H1 (cell line): Measurements from ENCODE around the gene MYLIP. TPM values are rescaled to one million over a fixed set of nuclear protein-coding genes. Genes with fewer than 3 reads are reported as not detected.

Experiments used
- CTCF ChIA-PET: fragments of 300-600 bp; sonication (Branson Sonifier 250); formaldehyde crosslinking; loops from one replicate; lab custom pipeline; 2021; ENCODE audit not compliant: partially characterized antibody; lab: Charles Lee
- POLR2A ChIA-PET: fragments of 300-600 bp; sonication (Branson Sonifier 250); formaldehyde crosslinking; loops from one replicate; lab custom pipeline; 2021; ENCODE audit warnings: inconsistent platforms; ENCODE audit not compliant: partially characterized antibody; lab: Charles Lee
- DNase-seq, 2 experiments: peaks; one replicate each; pipeline versions ENCODE4 v3.0.0 to v3.0.0-alpha.2; 2010 to 2022; ENCODE audit warnings: low spot score in 2 of 2, low read depth in 1 of 2, mixed read lengths in 1 of 2
- FAIRE-seq: peaks from 2 replicates; lab custom pipeline; 2011; peaks lifted over from hg19 to GRCh38; lab: Jason Lieb, UNC
- H2AFZ ChIP-seq: 2 replicates; pipeline ENCODE4 v1.8.1; 2012; ENCODE audit warnings: low read length, inconsistent platforms
- H2AK5ac ChIP-seq: 2 replicates; pipeline ENCODE4 v1.6.1; 2013; ENCODE audit warnings: low read depth, low read length
- H2BK120ac ChIP-seq: replicated peaks from 2 replicates; pipeline ENCODE3; 2013; ENCODE audit warnings: low read depth, low read length, inconsistent platforms
- H2BK12ac ChIP-seq: 2 replicates; pipeline ENCODE4 v1.6.1; 2013; ENCODE audit warnings: low read depth, low read length
- H2BK15ac ChIP-seq: 2 replicates; pipeline ENCODE4 v1.6.1; 2013; ENCODE audit warnings: low read length
- H2BK20ac ChIP-seq: 2 replicates; pipeline ENCODE4 v1.6.1; 2013; ENCODE audit warnings: low read length
- H2BK5ac ChIP-seq: 2 replicates; pipeline ENCODE4 v1.6.1; 2013; ENCODE audit warnings: low read depth, low read length
- H3K14ac ChIP-seq: 2 replicates; pipeline ENCODE4 v1.6.1; 2013; ENCODE audit warnings: inconsistent platforms; ENCODE audit not compliant: insufficient read length
- H3K18ac ChIP-seq: 2 replicates; pipeline ENCODE4 v1.6.1; 2013; ENCODE audit warnings: low read length; ENCODE audit errors: extremely low read depth
- H3K23ac ChIP-seq: 2 replicates; pipeline ENCODE4 v1.6.1; 2013; ENCODE audit warnings: inconsistent platforms; ENCODE audit not compliant: insufficient read length
- H3K23me2 ChIP-seq: 2 replicates; pipeline ENCODE4 v1.6.1; 2013; ENCODE audit warnings: low read depth, low read length
- H3K27ac ChIP-seq: 2 replicates; pipeline ENCODE4 v1.6.1; 2011; ENCODE audit warnings: low read depth, low read length, inconsistent platforms
- H3K27me3 ChIP-seq, 4 experiments: replicated peaks in 1 of 4; 1 replicate in 1 of 4; 2 replicates in 3 of 4; pipeline versions ENCODE4 v1.6.1 to v1.8.1; 2011 to 2013; ENCODE audit warnings: low read length in 3 of 4, mild to moderate bottlenecking in 3 of 4, inconsistent platforms in 2 of 4, mixed read lengths in 2 of 4, moderate library complexity in 1 of 4; ENCODE audit not compliant: control insufficient read depth in 3 of 4, insufficient read depth in 3 of 4; ENCODE audit errors: extremely low read depth in 1 of 4
- H3K36me3 ChIP-seq, 4 experiments: 2 replicates each; pipeline versions ENCODE4 v1.6.1 to v1.8.1; 2011 to 2013; ENCODE audit warnings: mild to moderate bottlenecking in 4 of 4, low read length in 3 of 4, moderate library complexity in 2 of 4, control low read depth in 1 of 4, inconsistent platforms in 1 of 4; ENCODE audit not compliant: insufficient read depth in 4 of 4, control insufficient read depth in 2 of 4
- H3K4ac ChIP-seq: replicated peaks from 2 replicates; pipeline ENCODE3; 2013; ENCODE audit warnings: low read length, low read depth, mixed read lengths, inconsistent platforms; ENCODE audit not compliant: insufficient read length
- H3K4me1 ChIP-seq, 4 experiments: replicated peaks in 1 of 4; 1 replicate in 1 of 4; 2 replicates in 3 of 4; pipeline versions ENCODE4 v1.6.1 to v1.8.1; 2011 to 2013; ENCODE audit warnings: low read length in 3 of 4, inconsistent platforms in 2 of 4, mixed read lengths in 1 of 4; ENCODE audit not compliant: insufficient read depth in 4 of 4, control insufficient read depth in 3 of 4
- H3K4me2 ChIP-seq, 2 experiments: 2 replicates each; pipeline versions ENCODE4 v1.6.1 to v1.8.1; 2011 to 2013; ENCODE audit warnings: low read depth in 2 of 2, low read length in 2 of 2, control low read depth in 1 of 2, inconsistent platforms in 1 of 2, mild to moderate bottlenecking in 1 of 2; ENCODE audit not compliant: insufficient read depth in 1 of 2
- H3K4me3 ChIP-seq, 4 experiments: fragments of 200-600, 300-600 bp in 1 of 4; sonication (generic), shearing (Covaris generic), sonication (Bioruptor Twin) in 1 of 4; 2 replicates each; pipeline versions ENCODE4 v1.5.1 to v1.8.1; 2011 to 2016; ENCODE audit warnings: low read length in 4 of 4, low read depth in 3 of 4, control low read depth in 2 of 4, inconsistent platforms in 2 of 4, mild to moderate bottlenecking in 2 of 4, mixed read lengths in 1 of 4, moderate library complexity in 1 of 4; ENCODE audit not compliant: insufficient read depth in 2 of 4; ENCODE audit errors: extremely low read depth in 1 of 4
- H3K56ac ChIP-seq: replicated peaks from 2 replicates; pipeline ENCODE3; 2013; ENCODE audit warnings: low read depth, mild to moderate bottlenecking, mixed read lengths, low read length, inconsistent platforms; ENCODE audit not compliant: insufficient read length
- H3K79me1 ChIP-seq: 2 replicates; pipeline ENCODE4 v1.6.1; 2013; ENCODE audit warnings: low read depth, low read length, control low read depth
- H3K79me2 ChIP-seq, 2 experiments: 2 replicates each; pipeline versions ENCODE4 v1.6.1 to v1.8.1; 2012 to 2013; ENCODE audit warnings: low read length in 2 of 2, mild to moderate bottlenecking in 2 of 2, inconsistent platforms in 1 of 2; ENCODE audit not compliant: insufficient read depth in 2 of 2, control insufficient read depth in 1 of 2
- H3K9ac ChIP-seq, 4 experiments: replicated peaks in 1 of 4; 1 replicate in 1 of 4; 2 replicates in 3 of 4; pipeline versions ENCODE4 v1.6.1 to v1.8.1; 2011 to 2013; ENCODE audit warnings: low read depth in 3 of 4, low read length in 3 of 4, control low read depth in 2 of 4, mild to moderate bottlenecking in 2 of 4, moderate library complexity in 2 of 4, inconsistent platforms in 1 of 4; ENCODE audit errors: extremely low read depth in 1 of 4
- H3K9me3 ChIP-seq, 2 experiments: 2 replicates each; pipeline versions ENCODE4 v1.6.1 to v1.8.1; 2012 to 2013; ENCODE audit warnings: mild to moderate bottlenecking in 2 of 2, moderate library complexity in 2 of 2, control low read depth in 1 of 2, inconsistent platforms in 1 of 2, low read depth in 1 of 2, low read length in 1 of 2, mixed read lengths in 1 of 2; ENCODE audit not compliant: insufficient read depth in 2 of 2
- H4K20me1 ChIP-seq, 2 experiments: replicated peaks in 1 of 2; 2 replicates each; pipeline versions ENCODE3 to v1.8.1; 2011 to 2013; ENCODE audit warnings: inconsistent platforms in 2 of 2, low read length in 2 of 2, mild to moderate bottlenecking in 1 of 2; ENCODE audit not compliant: insufficient read depth in 2 of 2, control insufficient read depth in 1 of 2
- H4K5ac ChIP-seq: 2 replicates; pipeline ENCODE4 v1.6.1; 2013; ENCODE audit warnings: low read length, low read depth, mixed read lengths, inconsistent platforms; ENCODE audit not compliant: insufficient read length
- H4K8ac ChIP-seq: 2 replicates; pipeline ENCODE4 v1.8.0; 2013; ENCODE audit warnings: mild to moderate bottlenecking, moderate library complexity, low read length, inconsistent platforms; ENCODE audit not compliant: insufficient read depth; ENCODE audit errors: extremely low read depth
- H4K91ac ChIP-seq: replicated peaks from 2 replicates; pipeline ENCODE3; 2013; ENCODE audit warnings: low read length, mixed read lengths, inconsistent platforms; ENCODE audit not compliant: insufficient read length
- FOSL1 ChIP-seq: IDR thresholded peaks from 2 replicates; pipeline ENCODE4 v1.6.1; 2011; ENCODE audit warnings: mild to moderate bottlenecking, low read depth, low read length, moderate library complexity; ENCODE audit not compliant: insufficient read depth
- HDAC2 ChIP-seq, 2 experiments: fragments of 300-600 bp in 1 of 2; sonication (generic) in 1 of 2; IDR thresholded peaks; 2 replicates each; pipeline ENCODE4 v1.6.1; 2011 to 2012; ENCODE audit warnings: low read depth in 2 of 2, low read length in 2 of 2, mild to moderate bottlenecking in 2 of 2, moderate library complexity in 2 of 2, borderline replicate concordance in 1 of 2, inconsistent platforms in 1 of 2
- PHF8 ChIP-seq: fragments of 200-600 bp; sonication (generic); conservative IDR thresholded peaks from 2 replicates; pipeline ENCODE4 v1.7.1; 2012; ENCODE audit warnings: low read depth, mild to moderate bottlenecking, inconsistent platforms, low read length, moderate library complexity
- RAD21 ChIP-seq, 2 experiments: IDR thresholded peaks in 1 of 2; conservative IDR thresholded peaks in 1 of 2; 2 replicates each; pipeline ENCODE4 v1.6.1; 2011; ENCODE audit warnings: low read depth in 2 of 2, low read length in 2 of 2, improper control_type of control experiment in 1 of 2, inconsistent platforms in 1 of 2, mild to moderate bottlenecking in 1 of 2, moderate library complexity in 1 of 2
- RXRA ChIP-seq: IDR thresholded peaks from 2 replicates; pipeline ENCODE4 v1.6.1; 2011; ENCODE audit warnings: low read depth, mild to moderate bottlenecking, low read length, moderate library complexity; ENCODE audit not compliant: insufficient read depth
- SAP30 ChIP-seq: fragments of 300-600 bp; sonication (generic); IDR thresholded peaks from 2 replicates; pipeline ENCODE4 v1.7.1; 2012; ENCODE audit warnings: low read length, moderate library complexity, mild to moderate bottlenecking, inconsistent platforms; ENCODE audit not compliant: insufficient read depth, insufficient replicate concordance
- SIN3A ChIP-seq, 2 experiments: IDR thresholded peaks in 1 of 2; conservative IDR thresholded peaks in 1 of 2; 2 replicates each; pipeline ENCODE4 v1.6.1; 2011 to 2012; ENCODE audit warnings: low read length in 2 of 2, improper control_type of control experiment in 1 of 2, low read depth in 1 of 2, mild to moderate bottlenecking in 1 of 2
- SP4 ChIP-seq: IDR thresholded peaks from 2 replicates; pipeline ENCODE4 v1.6.1; 2012; ENCODE audit warnings: low read length, inconsistent platforms
- USF2 ChIP-seq: IDR thresholded peaks from 2 replicates; pipeline ENCODE4 v1.6.1; 2011; ENCODE audit warnings: low read length, improper control_type of control experiment
- WGBS, 2 experiments: shearing (Covaris generic) in 1 of 2; methylation state at CpG; one replicate each; pipeline versions ENCODE4 v1.1.6 to v1.1.7; 2013 to 2015; ENCODE audit warnings: low lambda C conversion rate in 2 of 2, mixed read lengths in 2 of 2, inconsistent platforms in 1 of 2, low coverage in 1 of 2, missing lambda C conversion rate in 1 of 2; ENCODE audit not compliant: insufficient replicate concordance in 2 of 2, insufficient coverage in 1 of 2, insufficient read length in 1 of 2; ENCODE audit errors: extremely low coverage in 1 of 2, missing lambda C conversion rate in 1 of 2; 5-methylcytosine and 5-hydroxymethylcytosine counted together
- polyA plus RNA-seq, 7 experiments: library from polyadenylated mRNA; depleted of rRNA in 3 of 7; stranded (reverse) in 5 of 7; unstranded in 2 of 7; fragments of >200 nt in 5 of 7; fragments of 200-250 nt in 2 of 7; gene quantifications; 1 replicate in 5 of 7; 2 replicates in 1 of 7; 4 replicates in 1 of 7; pipeline versions ENCODE4 v1.2.1 to v1.2.3, GENCODE V29; 2011 to 2013; ENCODE audit warnings: missing spikeins in 2 of 7, mixed read lengths in 2 of 7
- total RNA-seq: library from RNA; stranded (reverse); fragmentation: NEBNext Ultra II Directional; extraction: Animal tissue kit (Norgen Biotek cat#: 25700); gene quantifications from 2 replicates; pipeline ENCODE4 v1.2.1, GENCODE V29; 2021

The MYLIP gene
- total and polyA plus RNA-seq, 2 of the 8 experiments (the other 6 are each of a cell fraction or from before 2014, with no cell fraction given), result 21.1 to 26.9 TPM

- H2AFZ ChIP-seq, result no peak overlapping the region
- no peak overlapping the region for H2BK20ac ChIP-seq
- H4K8ac ChIP-seq, result no peak overlapping the region
- no peak overlapping the region for H4K91ac ChIP-seq
- H3K14ac ChIP-seq, result no peak overlapping the region
- H2BK5ac ChIP-seq, result no peak overlapping the region
- DNase-seq, result no peak
- no peaks in the 10 kb centered on the region for H3K4me1 ChIP-seq
- WGBS, 2 experiments, result 80% methylated on average over 1 of the region's 1 CpG; no CpG with 5 or more reads in 1 of the 2 experiments
- H3K18ac ChIP-seq, result no peak overlapping the region
- no peaks in the 10 kb centered on the region for H3K23me2 ChIP-seq
- H3K56ac ChIP-seq, result no peak overlapping the region
- no peak for TF ChIP-seq SIN3A (conservative IDR thresholded peaks at IDR 0.05 in 1 of 2, IDR thresholded peaks at IDR 0.05 in 1 of 2; ENCODE audit: low read depth in 1 of 2, low read length in 2 of 2)
- TF ChIP-seq PHF8, result no peak
- TF ChIP-seq SP4, result no peak
- TF ChIP-seq USF2, result no peak
- no peak for TF ChIP-seq RXRA
- TF ChIP-seq RAD21 (IDR thresholded peaks at IDR 0.05 in 1 of 2, conservative IDR thresholded peaks at IDR 0.05 in 1 of 2; ENCODE audit: low read depth in 2 of 2, low read length in 2 of 2), result no peak
- TF ChIP-seq FOSL1, result no peak
- no peak for TF ChIP-seq HDAC2 (IDR thresholded peaks at IDR 0.05; ENCODE audit: borderline replicate concordance in 1 of 2, low read depth in 2 of 2, low read length in 2 of 2)
- TF ChIP-seq SAP30, result no peak
- no peak overlapping the region for H3K4ac ChIP-seq
- H3K9me3 ChIP-seq, result no peaks in the 10 kb centered on the region
- H3K36me3 ChIP-seq, result no peaks in the 10 kb centered on the region
- no peak overlapping the region for H2BK120ac ChIP-seq
- no peak overlapping the region for H4K5ac ChIP-seq
- no peak overlapping the region for H3K27ac ChIP-seq
- no peak overlapping the region for H3K23ac ChIP-seq
- H3K79me1 ChIP-seq, result no peaks in the 10 kb centered on the region
- H3K4me3 ChIP-seq, result no peak overlapping the region
- POLR2A ChIA-PET, result no interaction called here
- H3K4me2 ChIP-seq, result no peak overlapping the region
- H2BK12ac ChIP-seq, result no peak overlapping the region
- no peak overlapping the region for H3K9ac ChIP-seq
- no peak for FAIRE-seq
- no peaks in the 10 kb centered on the region for H4K20me1 ChIP-seq
- CTCF ChIA-PET, result interaction anchor here (0.6 kb wide), 1 partner anchor 168 kb away, joined by 3 read pairs; no protein-coding TSS in a partner anchor
- no peak overlapping the region for H2AK5ac ChIP-seq
- H3K79me2 ChIP-seq, result no peaks in the 10 kb centered on the region
- H2BK15ac ChIP-seq, result no peak overlapping the region
- no peaks in the 10 kb centered on the region for H3K27me3 ChIP-seq
Observed at GRCh38 chr6:16090452-16090851, 38.4 kb upstream of the MYLIP start.
